BJ (cell line): ENCODE data around the gene CR1. TPM values are rescaled to one million over a fixed set of nuclear protein-coding genes. Genes with fewer than 3 reads are reported as not detected.
A peak's percentile ranks its signal among the peaks of the same experiment; 100 is the strongest.
"Not testable (repeated sequence)": the region's sequence is repeated elsewhere in the genome, so short reads cannot be mapped to it uniquely, and the experiment has no call there.

Experiments used
- CTCF ChIA-PET: fragments of 350-600 bp; formaldehyde crosslinking; extraction: SDS; loops from one replicate; lab custom pipeline; 2021; ENCODE audit warnings: antibody characterized with exemption, inconsistent platforms; lab: Yijun Ruan, JAX
- POLR2A ChIA-PET: fragments of 300-600 bp; sonication (Branson Sonifier 250); formaldehyde crosslinking; extraction: SDS; loops from one replicate; lab custom pipeline; 2021; ENCODE audit warnings: antibody characterized with exemption; lab: Charles Lee
- DNase-seq: peaks from one replicate; pipeline ENCODE4 v3.0.0-alpha.2; 2011; ENCODE audit warnings: low read depth
- H3K27me3 ChIP-seq: 2 replicates; pipeline ENCODE4 v1.6.0; 2011; ENCODE audit warnings: low read length; ENCODE audit not compliant: control insufficient read depth, insufficient read depth
- H3K36me3 ChIP-seq: 2 replicates; pipeline ENCODE4 v1.5.1; 2011; ENCODE audit warnings: low read length; ENCODE audit not compliant: control insufficient read depth, insufficient read depth
- H3K4me3 ChIP-seq: 2 replicates; pipeline ENCODE4 v1.5.1; 2011; ENCODE audit warnings: low read depth, mild to moderate bottlenecking, control low read depth, low read length
- polyA plus RNA-seq: library from polyadenylated mRNA; depleted of rRNA; stranded (reverse); fragments of >200 nt; gene quantifications from 2 replicates; pipeline ENCODE4 v1.2.3, GENCODE V29; 2011
- TF ChIP-seq, protein P1 (sequence below): IDR thresholded peaks from 2 replicates; pipeline ENCODE4 v1.5.1; 2011; ENCODE audit warnings: low read depth, mild to moderate bottlenecking, control low read depth, inconsistent platforms, low read length, moderate library complexity; ENCODE audit not compliant: insufficient read depth

The CR1 gene
- polyA plus RNA-seq, 1 experiment, result not detected

DNA sequence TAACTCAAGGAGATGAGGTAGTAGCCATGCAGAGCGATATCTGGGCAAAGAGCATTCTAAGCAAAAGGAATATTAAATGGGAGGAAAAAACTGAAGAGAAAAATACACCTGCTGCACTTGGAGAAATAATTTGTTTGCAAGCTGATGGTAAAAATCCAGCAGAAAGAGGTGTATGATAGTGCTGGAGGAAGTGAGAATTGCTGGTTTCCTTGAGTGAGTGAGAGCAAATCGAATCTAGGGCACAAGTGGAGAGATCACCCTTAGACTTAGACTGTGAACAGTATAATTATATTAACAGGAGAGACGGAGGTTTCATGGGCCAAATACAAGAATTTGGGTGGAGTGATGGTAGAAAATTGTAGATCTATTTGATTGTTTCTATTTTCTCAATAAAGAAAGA lies 2.7 kb upstream of the CR1 start:
- POLR2A ChIA-PET, result no interaction called here
- CTCF ChIA-PET, result no interaction called here
- peaks cover 11% of the 10 kb centered on the region for H3K27me3 ChIP-seq
- H3K4me3 ChIP-seq, result no peak overlapping the region
- TF ChIP-seq, protein P1, sequence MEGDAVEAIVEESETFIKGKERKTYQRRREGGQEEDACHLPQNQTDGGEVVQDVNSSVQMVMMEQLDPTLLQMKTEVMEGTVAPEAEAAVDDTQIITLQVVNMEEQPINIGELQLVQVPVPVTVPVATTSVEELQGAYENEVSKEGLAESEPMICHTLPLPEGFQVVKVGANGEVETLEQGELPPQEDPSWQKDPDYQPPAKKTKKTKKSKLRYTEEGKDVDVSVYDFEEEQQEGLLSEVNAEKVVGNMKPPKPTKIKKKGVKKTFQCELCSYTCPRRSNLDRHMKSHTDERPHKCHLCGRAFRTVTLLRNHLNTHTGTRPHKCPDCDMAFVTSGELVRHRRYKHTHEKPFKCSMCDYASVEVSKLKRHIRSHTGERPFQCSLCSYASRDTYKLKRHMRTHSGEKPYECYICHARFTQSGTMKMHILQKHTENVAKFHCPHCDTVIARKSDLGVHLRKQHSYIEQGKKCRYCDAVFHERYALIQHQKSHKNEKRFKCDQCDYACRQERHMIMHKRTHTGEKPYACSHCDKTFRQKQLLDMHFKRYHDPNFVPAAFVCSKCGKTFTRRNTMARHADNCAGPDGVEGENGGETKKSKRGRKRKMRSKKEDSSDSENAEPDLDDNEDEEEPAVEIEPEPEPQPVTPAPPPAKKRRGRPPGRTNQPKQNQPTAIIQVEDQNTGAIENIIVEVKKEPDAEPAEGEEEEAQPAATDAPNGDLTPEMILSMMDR, result no peak
- H3K36me3 ChIP-seq, result no peaks in the 10 kb centered on the region
- DNase-seq, result no peak

DNA sequence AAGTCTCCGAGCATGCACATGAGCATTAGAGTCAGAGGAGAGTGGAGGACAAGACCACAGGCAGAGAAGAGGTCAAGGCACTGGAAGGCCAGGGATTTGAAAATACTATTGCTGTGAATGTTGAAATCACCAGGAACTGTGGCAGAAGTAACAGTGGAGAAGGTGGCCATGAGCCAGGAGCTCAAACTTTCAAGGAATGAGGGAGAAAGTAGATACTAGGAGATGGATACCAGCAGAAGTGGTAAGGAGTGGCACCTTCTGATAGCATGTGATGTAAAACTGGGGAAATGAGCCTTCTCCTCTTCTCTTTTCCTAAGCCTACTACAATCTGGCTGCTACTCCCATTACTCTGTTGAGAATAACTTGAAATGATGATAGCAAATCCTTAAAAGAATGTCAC lies 1.8 kb upstream of the CR1 start:
- no peak overlapping the region for H3K4me3 ChIP-seq
- no peak for DNase-seq
- ChIA-PET POLR2A (no interaction called here), CTCF (no interaction called here)
- no peaks in the 10 kb centered on the region for H3K36me3 ChIP-seq
- peaks cover 11% of the 10 kb centered on the region for H3K27me3 ChIP-seq
- TF ChIP-seq, protein P1, result no peak

DNA sequence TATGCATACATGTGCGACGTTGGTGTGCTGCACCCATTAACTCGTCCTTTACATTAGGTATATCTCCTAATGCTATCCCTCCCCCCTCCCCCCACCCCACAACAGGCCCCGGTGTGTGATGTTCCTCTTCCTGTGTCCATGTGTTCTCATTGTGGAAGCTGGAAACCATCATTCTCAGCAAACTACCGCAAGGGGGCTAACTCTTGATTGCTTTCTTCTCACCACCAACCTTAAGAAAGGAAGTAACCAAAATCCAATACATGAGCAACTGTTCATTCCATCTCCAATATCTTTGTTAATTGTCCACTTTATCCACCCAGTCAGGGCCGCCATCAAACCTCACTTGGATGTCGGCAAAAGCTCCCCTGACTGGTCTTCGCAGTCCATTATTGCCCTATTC lies 676 bp upstream of the CR1 start:
- H3K4me3 ChIP-seq, DNase-seq, H3K36me3 ChIP-seq, POLR2A ChIA-PET: not testable (repeated sequence)
- CTCF ChIA-PET, result interaction anchor here (0.6 kb wide), 1 partner anchor 53 kb away, joined by 3 read pairs; no protein-coding TSS in a partner anchor
- peaks cover 11% of the 10 kb centered on the region for H3K27me3 ChIP-seq

DNA sequence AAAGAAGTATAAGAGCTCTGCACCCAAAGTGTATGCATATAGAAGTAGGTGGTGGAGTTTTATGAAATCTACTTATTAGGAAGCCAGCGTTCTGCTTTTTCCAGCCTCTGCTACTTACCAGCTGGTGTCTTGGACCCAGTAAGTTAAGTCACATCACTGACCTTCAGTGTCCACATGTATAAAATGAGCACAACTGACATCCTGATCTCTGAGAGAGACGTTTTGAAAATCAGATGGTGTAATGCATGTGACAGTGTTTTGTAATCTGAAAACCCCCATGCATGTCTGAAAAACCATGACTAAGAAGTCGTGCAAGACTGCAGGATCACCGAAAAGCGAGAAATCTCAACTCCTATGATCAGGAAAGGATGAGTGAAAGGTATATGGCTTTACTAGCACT lies 2.0 kb downstream of the CR1 start:
- no peaks in the 10 kb centered on the region for H3K36me3 ChIP-seq
- H3K4me3 ChIP-seq, result no peak overlapping the region
- CTCF ChIA-PET, result interaction anchor here (1.0 kb wide), 1 partner anchor 104 kb away, joined by 3 read pairs; no protein-coding TSS in a partner anchor
- peaks cover 11% of the 10 kb centered on the region for H3K27me3 ChIP-seq
- TF ChIP-seq, protein P1, result no peak
- no peak for DNase-seq
- POLR2A ChIA-PET, result no interaction called here

DNA sequence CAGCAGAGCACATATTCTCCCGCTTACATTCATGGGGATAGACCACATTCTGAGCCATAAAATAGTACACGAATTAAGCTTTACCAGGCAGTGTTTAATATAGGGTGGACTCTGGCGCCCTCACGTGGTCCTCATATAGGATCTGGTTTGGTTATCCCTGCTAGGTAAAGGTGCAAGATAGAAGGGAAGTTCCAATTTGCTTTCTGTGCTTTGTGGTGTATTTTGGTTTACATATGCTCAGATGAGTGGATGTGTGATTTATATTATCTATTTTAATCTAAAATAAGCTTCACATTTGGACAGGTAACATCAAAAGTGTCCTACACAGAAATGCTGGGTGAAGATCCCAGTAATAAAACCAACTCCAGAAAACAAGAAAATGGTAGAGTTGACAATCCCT lies 3.6 kb downstream of the CR1 start:
- H3K4me3 ChIP-seq, result no peak overlapping the region
- ChIA-PET CTCF (interaction anchor here (0.5 to 1.8 kb wide), 24 partner anchors 10 to 679 kb away, joined by 3 to 7 read pairs (median 3); no protein-coding TSS in a partner anchor), POLR2A (no interaction called here)
- DNase-seq, result no peak
- TF ChIP-seq, protein P1, result peak; percentile 78
- H3K36me3 ChIP-seq, result no peaks in the 10 kb centered on the region
- peaks cover 9% of the 10 kb centered on the region for H3K27me3 ChIP-seq

DNA sequence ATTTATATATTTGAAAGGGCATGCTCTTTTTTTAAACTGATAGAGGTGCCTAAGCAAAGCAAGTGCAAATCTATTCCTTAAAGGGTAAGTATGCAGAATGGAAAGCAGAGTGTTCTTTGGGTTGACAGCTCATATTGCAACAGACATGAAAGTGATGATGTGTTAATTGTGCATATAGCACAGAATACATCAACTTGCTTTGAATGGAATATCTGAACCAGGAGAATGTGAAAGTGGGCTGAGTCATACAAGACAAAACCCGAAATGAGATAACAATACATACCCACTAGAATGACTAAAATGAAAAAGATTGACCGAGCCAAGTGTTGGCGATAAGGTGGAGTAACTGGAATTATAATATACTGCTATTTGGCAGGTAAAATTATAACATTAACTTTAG lies 4.3 kb downstream of the CR1 start:
- ChIA-PET POLR2A (no interaction called here), CTCF (interaction anchor here (0.8 to 1.8 kb wide), 17 partner anchors 9 to 680 kb away, joined by 3 to 7 read pairs (median 4); no protein-coding TSS in a partner anchor)
- H3K36me3 ChIP-seq, result no peaks in the 10 kb centered on the region
- peaks cover 9% of the 10 kb centered on the region for H3K27me3 ChIP-seq
- DNase-seq, result no peak
- TF ChIP-seq, protein P1, result no peak
- no peak overlapping the region for H3K4me3 ChIP-seq
